Fibroblast of the conjunctiva (primary cell): Measurements from ENCODE around the gene PFKP.
"Not testable (repeated sequence)": the region's sequence is repeated elsewhere in the genome, so short reads cannot be mapped to it uniquely, and the experiment has no call there.

Experiments
- DNase-seq: peaks from one replicate; pipeline ENCODE4 v3.0.0-alpha.2; 2010; ENCODE audit warnings: low read depth

The PFKP gene

DNA sequence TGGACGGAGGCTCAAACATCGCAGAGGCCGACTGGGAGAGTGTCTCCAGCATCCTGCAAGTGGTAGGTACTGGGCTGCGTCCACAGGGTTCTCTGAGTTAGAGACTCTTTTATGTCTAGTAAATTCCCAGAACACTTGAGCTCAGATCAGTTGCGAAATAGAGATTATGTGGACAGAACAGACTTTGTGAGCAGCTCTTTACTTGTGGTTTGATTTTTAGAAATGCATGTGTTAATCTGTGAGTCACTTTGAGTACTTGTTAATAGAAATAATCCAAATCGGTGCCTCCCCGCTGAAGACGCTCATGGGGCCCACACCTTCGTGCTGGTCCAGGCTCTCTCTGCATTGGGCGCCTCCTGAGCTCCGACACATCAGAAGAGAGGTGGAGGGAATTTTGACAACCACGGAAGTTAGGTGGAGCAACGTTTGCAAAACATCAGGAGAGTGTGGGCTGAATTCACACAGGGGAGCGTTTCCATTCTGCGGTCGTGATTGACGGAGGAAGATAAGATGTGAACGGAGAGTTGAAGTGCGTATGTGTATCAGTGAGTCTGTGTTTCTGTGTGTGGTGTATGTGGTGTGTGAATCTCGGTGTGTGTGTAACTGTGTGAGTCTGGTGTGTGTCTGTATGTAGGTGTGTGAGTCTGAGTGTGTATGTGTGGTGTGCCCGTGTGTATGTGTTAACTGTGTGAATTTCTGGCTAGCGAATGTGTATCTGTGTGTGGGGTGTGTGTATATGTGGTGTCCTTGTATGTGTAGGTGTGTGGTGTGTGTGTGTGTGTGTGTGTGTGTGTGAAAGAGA lies 32.1 kb downstream of the PFKP start:
- peak; percentile 53 for DNase-seq

GRCh38 chr10:3100093-3100792 lies 32.9 kb downstream of the PFKP start:
- no peak for DNase-seq

DNA sequence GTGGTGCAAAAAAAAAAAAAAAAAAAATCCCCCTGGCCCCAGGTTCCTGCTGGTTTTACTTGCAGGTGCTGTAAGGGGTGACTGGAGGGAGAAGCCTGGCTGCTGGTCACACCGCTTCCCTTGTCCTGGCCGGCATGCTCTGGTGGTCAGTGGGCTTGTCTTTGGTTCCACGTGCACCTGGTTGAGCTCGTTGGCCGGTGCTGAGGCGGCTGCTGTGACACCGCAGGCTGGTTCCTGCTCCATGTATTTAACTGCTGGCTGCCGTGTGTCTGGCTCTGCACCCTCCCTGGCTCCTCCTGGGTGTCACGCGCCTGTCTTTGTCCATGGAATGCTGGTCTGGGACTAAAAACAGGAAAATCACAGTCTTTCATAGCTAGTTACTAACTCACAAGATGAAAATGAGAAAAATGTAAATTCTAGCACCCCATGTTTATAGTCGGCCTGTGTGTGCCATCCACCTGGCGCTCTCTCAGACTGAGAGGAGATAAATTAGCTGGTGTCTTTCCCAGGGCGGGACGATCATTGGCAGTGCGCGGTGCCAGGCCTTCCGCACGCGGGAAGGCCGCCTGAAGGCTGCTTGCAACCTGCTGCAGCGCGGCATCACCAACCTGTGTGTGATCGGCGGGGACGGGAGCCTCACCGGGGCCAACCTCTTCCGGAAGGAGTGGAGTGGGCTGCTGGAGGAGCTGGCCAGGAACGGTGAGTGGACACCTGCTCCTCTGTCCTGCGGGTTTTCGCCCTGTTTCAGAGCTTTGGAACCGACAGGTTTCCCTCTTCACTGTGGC lies 33.7 kb downstream of the PFKP start:
- DNase-seq, result no peak

DNA sequence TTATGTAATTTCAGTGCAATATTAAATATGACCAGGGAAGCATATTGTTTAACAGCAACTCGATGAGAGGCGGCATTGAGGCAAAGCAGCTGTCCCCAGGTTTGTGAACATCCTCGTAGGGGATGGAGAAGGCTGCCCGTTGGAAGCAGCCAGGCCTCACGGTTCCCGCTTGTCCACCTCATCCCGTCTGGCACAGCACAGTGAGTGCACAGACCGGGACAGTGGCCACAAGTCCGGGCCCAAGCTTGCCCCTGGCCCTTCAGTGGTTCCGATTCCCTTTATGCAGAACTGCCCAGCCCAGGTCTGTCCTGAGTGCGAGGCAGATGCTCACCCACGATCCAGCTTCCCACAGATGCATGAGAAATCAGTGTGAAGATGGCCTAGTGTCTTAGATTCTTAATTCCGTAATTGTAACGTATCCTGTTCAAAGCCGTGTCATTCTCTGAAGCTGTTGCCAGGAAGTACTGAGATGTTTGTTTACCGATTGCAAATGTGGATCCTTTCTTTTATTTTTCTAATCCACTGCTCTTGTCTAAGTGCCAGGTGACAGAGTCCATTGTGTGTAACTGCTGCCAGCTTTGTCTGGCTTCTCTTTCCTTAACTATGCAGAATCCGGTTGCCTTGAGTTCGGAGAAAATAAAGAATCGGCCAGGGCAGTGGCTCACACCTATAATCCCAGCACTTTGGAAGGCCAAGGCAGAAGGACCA lies 35.5 kb downstream of the PFKP start:
- no peak for DNase-seq

DNA sequence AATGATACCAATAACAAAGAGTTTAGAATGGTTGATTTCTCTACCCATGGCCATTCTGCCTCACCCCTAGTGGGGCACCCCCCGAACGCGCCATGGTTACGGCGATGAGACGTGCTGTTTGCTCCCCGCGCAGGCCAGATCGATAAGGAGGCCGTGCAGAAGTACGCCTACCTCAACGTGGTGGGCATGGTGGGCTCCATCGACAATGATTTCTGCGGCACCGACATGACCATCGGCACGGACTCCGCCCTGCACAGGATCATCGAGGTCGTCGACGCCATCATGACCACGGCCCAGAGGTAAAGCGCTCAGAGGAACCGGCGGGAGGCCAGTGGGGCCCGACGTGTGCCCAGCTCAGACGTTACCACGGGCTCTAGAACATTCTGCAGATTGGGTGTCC lies 36.3 kb downstream of the PFKP start:
- DNase-seq, result no peak

DNA sequence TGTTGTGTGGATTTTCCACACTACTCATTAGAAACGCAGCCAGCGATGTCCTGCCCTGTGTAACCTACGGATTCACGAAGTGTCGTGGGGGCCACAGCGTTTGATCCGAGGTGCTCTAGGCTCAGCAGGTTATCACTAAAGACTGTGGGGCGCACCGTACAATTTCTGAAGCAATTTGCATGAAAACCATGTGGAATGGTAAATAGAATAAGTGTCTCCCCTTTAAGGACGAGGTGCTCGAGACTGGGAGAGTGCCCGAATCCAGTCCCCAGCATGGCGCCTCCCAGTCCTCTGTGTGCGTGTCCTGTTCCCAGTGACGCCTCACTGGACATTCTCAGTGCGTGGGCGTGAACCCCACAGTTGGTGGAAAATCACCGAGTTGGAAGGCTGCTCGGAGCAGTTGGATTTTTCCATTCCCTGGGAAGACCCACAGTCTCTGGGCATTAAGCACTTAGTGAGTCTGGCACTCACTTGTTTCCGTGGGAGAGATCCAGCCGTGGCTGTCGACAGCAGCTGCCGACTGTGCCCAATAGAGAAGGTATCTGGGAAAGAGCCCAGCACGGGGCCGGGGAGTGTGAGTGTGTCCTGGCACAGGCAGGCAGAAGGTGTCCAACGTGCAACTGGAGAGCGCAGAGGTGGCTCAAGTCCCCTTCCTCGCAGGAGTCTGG lies 37.0 kb downstream of the PFKP start:
- no peak for DNase-seq

GRCh38 chr10:3105166-3105565 lies 37.8 kb downstream of the PFKP start:
- no peak for DNase-seq

GRCh38 chr10:3105905-3106304 lies 38.6 kb downstream of the PFKP start:
- no peak for DNase-seq

- not testable (repeated sequence) for DNase-seq
Measured at GRCh38 chr10:3106328-3106727, 39.0 kb downstream of the PFKP start.

- DNase-seq, result peak; percentile 26
Measured at GRCh38 chr10:3106928-3107425, 39.6 kb downstream of the PFKP start.

- DNase-seq, result peak; percentile 89
Measured at GRCh38 chr10:3107426-3107961, 40.1 kb downstream of the PFKP start.

DNA sequence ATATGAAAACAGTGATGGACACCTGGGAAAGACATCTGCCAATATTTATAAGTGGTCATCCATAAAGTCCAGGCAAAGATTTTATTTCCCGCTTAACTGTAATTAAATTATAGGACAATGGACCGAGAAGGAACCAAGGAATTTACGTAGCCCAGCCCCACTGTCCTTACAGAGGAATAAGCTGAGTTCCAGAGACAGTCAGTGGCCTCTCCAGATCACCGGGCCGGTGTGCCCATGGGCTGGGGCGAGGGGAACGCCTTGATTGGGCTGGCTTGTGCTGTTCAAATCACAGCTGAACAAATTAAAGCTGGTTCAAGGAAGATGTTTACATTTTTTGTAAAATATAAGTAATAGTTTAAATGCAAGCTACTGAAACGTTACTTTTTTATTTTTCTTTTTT lies 40.7 kb downstream of the PFKP start:
- DNase-seq, result no peak

DNA sequence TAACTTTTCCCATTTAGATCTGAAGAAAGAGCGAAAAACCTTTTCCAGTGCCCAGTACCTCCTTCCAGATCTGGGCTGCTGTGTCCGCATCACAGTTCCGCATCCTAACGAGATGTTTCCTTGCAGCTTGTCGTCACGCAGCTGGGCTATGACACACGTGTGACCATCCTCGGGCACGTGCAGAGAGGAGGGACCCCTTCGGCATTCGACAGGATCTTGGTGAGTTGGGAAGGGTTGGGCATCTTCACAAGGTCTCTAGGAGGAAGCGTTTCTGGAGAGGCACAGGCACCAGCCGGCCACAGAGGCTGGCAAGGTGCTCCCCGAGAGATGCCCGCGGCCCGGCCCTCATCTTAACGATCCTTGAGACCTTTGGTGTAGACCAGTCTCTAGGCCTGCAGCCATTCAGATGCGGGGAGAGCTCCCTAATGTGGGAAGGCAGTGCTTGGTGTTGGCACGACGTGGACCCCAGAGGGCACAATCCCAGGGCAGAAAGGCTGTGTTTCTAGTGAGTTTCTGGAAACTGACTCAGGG lies 41.3 kb downstream of the PFKP start:
- no peak for DNase-seq

GRCh38 chr10:3109196-3109595 lies 41.8 kb downstream of the PFKP start:
- DNase-seq, result no peak

DNA sequence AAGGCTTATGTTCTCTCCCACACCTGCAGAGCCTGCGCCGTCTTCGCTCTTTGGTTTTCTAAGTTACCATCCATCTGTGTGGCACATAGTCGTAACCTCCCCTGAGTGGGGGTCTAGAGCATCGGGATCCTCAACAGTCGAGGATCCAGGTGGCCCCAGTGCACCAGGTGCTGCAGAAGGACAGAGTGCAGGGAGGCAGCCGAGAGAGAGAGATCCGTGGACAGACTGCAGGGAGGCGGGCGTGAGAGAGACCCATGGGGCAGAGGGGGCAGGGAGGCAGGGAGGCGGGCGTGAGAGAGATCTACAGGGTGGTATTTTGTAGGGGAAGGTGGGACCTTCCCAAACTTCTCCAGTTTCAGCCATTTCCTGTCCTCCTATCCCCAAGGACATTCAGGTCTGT lies 42.3 kb downstream of the PFKP start:
- no peak for DNase-seq

DNA sequence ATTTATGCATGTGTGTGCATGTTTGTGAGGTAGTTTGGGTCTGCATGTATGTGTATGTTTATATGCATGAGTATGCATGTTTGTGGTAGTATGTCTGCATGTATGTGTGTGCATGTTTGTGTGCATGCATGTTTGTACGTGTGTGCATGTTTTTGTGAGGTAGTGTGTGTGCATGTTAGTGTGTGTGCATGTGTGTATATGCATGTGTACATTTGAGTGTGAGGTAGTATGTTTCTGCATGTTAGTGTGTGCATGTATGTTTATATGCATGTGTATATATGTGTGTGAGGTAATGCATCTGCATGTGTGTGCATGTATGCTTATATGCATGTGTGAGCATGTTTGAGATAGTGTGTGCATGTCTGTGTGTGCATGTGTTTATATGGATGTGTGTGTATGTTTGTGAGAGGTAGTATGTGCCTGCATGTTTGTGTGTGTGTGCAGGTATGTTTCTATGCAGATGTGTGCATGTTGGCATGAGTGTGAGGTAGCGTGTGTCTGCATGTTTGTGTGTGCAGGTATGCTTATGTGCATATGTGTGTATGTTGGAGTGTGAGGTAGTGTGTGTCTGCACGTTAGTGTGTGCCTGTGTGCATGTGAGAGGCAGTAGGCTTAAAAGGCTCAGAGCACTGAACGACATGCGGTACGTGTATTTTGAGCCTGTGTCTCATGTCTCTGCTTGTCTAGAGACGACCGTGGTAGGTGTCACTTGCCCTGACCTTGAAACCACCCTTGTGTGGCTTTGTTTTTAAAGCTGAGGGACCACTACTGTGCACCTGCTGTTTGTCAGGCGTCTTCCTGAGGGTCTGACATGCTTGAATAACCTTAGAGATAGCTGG lies 43.7 kb downstream of the PFKP start:
- DNase-seq, result no peak

DNA sequence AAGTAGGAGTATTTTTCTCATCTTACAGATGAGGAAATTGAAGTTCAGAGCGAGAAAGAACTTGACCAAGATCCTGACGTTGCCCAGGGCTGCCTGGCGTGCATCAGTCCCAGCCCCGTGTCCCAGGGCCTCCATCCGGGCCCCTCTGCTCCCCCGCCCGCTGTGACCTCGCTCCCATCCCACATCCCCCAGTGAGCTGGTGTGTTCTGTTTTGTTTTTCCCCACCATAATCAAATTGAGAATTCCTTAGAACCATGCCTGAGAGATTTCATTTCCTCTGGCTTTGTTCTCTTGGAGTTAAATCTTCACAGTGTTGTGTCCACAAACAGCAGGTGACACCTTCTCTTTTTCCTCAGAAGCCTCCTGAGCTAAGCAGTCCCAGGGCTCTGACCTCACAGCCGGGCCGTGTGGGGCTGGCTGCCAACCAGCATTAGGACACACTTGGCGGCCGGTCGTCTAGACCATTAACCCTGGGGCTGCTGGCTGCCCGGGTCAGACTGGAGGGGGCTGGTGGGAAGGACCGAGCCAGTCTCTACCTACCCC lies 44.3 kb downstream of the PFKP start:
- no peak for DNase-seq

DNA sequence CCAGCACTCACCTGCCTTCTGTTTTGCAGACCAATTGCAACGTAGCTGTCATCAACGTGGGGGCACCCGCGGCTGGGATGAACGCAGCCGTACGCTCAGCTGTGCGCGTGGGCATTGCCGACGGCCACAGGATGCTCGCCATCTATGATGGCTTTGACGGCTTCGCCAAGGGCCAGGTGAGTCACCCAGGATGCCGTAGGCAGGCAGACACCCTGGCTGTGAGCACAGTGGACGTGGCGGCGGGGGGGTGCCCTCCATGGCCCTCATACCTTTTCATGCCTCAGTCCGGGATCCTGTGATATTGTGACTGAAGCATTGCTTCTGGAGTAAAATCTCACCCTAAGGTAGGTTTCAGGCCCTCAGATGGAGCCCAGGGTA lies 46.0 kb downstream of the PFKP start:
- no peak for DNase-seq

- no peak for DNase-seq
Measured at GRCh38 chr10:3115685-3116084, 48.3 kb downstream of the PFKP start.
